Naive thymus-derived CD4-positive, alpha-beta T cell (primary cell): ENCODE data around the gene PI4KA. TPM values are rescaled to one million over a fixed set of nuclear protein-coding genes. Genes with fewer than 3 reads are reported as not detected.
"Not testable (repeated sequence)": the region's sequence is repeated elsewhere in the genome, so short reads cannot be mapped to it uniquely, and the experiment has no call there.

Source experiments
- ATAC-seq: fragments of 150-1000 bp; cut with Tn5 transposase; 2 replicates; pipeline ENCODE4 v1.10.0; 2021; ENCODE audit warnings: mild to moderate bottlenecking, moderate library complexity
- CTCF ChIA-PET: fragments of 350-600 bp; sonication (Branson Sonifier 250); formaldehyde crosslinking; loops from one replicate; lab custom pipeline; 2021; ENCODE audit warnings: antibody characterized with exemption; lab: Charles Lee
- POLR2A ChIA-PET: fragments of 350-600 bp; sonication (Branson Sonifier 250); formaldehyde crosslinking; loops from one replicate; lab custom pipeline; 2021; ENCODE audit warnings: antibody characterized with exemption, inconsistent platforms; lab: Charles Lee
- DNase-seq, 9 donors: peaks; one replicate each; pipeline versions ENCODE4 v3.0.0 to v3.0.0-alpha.2; 2020 to 2022; ENCODE audit warnings: mixed read lengths in 1 of 9
- H3K27ac ChIP-seq: one replicate; pipeline ENCODE4 v1.7.0; 2013; ENCODE audit warnings: mild to moderate bottlenecking, low read depth, low read length, moderate library complexity
- H3K27me3 ChIP-seq, 2 donors: one replicate each; pipeline ENCODE4 v1.7.0; 2013; ENCODE audit warnings: low read length in 2 of 2, mild to moderate bottlenecking in 2 of 2, moderate library complexity in 2 of 2; ENCODE audit not compliant: control insufficient read depth in 2 of 2, insufficient read depth in 2 of 2
- H3K36me3 ChIP-seq, 3 experiments: 1 replicate in 2 of 3; 2 replicates in 1 of 3; pipeline ENCODE4 v1.7.0; 2013; ENCODE audit warnings: low read length in 3 of 3, mild to moderate bottlenecking in 3 of 3, moderate library complexity in 1 of 3; ENCODE audit not compliant: insufficient read depth in 3 of 3, control insufficient read depth in 2 of 3
- H3K4me1 ChIP-seq, 2 donors: one replicate each; pipeline ENCODE4 v1.7.0; 2013; ENCODE audit warnings: low read length in 2 of 2, mild to moderate bottlenecking in 2 of 2, moderate library complexity in 1 of 2; ENCODE audit not compliant: control insufficient read depth in 2 of 2, insufficient read depth in 2 of 2
- H3K4me3 ChIP-seq: 2 replicates; pipeline ENCODE4 v1.7.0; 2013; ENCODE audit warnings: mild to moderate bottlenecking, low read length
- H3K9me3 ChIP-seq, 3 experiments: 1 replicate in 2 of 3; 2 replicates in 1 of 3; pipeline ENCODE4 v1.7.0; 2013; ENCODE audit warnings: low read length in 3 of 3; ENCODE audit not compliant: control insufficient read depth in 2 of 3
- H3K27ac Mint-ChIP-seq, 9 donors: one replicate each; pipeline ENCODE4 v1.8.0; 2020 to 2022; ENCODE audit warnings: mixed read lengths in 9 of 9, mild to moderate bottlenecking in 8 of 9, moderate library complexity in 5 of 9, inconsistent platforms in 2 of 9
- H3K27me3 Mint-ChIP-seq, 5 donors: one replicate each; pipeline ENCODE4 v1.8.0; 2021 to 2022; ENCODE audit warnings: mixed read lengths in 5 of 5, mild to moderate bottlenecking in 1 of 5
- H3K36me3 Mint-ChIP-seq, 5 donors: one replicate each; pipeline ENCODE4 v1.8.0; 2020 to 2022; ENCODE audit warnings: mixed read lengths in 5 of 5, mild to moderate bottlenecking in 3 of 5, inconsistent platforms in 1 of 5
- H3K4me1 Mint-ChIP-seq, 7 donors: one replicate each; pipeline ENCODE4 v1.8.0; 2020 to 2022; ENCODE audit warnings: mixed read lengths in 7 of 7, mild to moderate bottlenecking in 3 of 7, inconsistent platforms in 1 of 7
- H3K4me3 Mint-ChIP-seq, 10 donors: one replicate each; pipeline ENCODE4 v1.8.0; 2020 to 2022; ENCODE audit warnings: mild to moderate bottlenecking in 10 of 10, mixed read lengths in 10 of 10, moderate library complexity in 6 of 10, inconsistent platforms in 2 of 10
- H3K9me3 Mint-ChIP-seq, 11 donors: one replicate each; pipeline ENCODE4 v1.8.0; 2020 to 2022; ENCODE audit warnings: mixed read lengths in 11 of 11, mild to moderate bottlenecking in 4 of 11, inconsistent platforms in 1 of 11, moderate library complexity in 1 of 11
- intact Hi-C, 2 donors: fragments of 100-400 bp; cut with micrococcal nuclease; formaldehyde crosslinking; loops; one replicate each; pipeline ENCODE4 v1.15.1; 2023
- polyA plus RNA-seq, 2 donors: library from polyadenylated mRNA; unstranded; fragments of 300-500 nt; fragmentation: Illumina TruSeq; gene quantifications; one replicate each; pipeline ENCODE4 v1.2.3, GENCODE V29; 2021
- total RNA-seq, 6 experiments: library from RNA in 5 of 6; stranded (reverse) in 5 of 6; gene quantifications; 1 replicate in 5 of 6; 2 replicates in 1 of 6; pipeline ENCODE4 v1.2.3 and lab custom pipeline; 2021 to 2026

Gene PI4KA
- total and polyA plus RNA-seq, 7 experiments from 2014 or later: 40.1 to 181 (median 156) TPM

DNA sequence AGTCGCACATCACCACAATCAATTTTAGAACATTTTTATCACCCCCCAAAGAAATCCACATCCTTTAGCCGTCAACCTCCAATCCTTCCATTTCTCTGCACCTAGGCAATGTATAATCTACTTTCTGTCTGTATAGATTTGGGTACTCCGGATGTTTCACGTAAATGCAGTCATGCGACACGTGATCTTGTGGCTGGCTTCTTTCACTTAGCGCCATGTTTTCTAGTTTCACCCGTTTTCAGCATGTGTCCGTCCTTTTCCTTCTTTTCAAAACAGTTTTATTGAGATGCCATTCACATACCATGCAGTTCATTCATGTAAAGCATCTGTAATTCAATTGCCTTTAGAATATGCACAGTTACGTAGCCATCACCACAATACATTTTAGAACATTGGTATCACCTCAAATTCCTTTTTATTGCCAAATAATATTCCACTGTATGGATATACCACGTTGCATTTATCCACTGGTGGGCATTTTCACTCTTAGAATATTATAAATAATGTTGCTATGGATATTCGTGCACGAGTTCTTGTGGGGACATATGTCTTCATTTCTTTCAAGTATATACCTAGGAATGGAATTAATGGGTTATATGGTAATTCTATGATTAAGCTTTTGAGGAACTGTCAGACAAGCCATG is 179.7 kb downstream of the PI4KA start:
- CTCF ChIA-PET, ATAC-seq, H3K36me3 Mint-ChIP-seq, DNase-seq, H3K4me1 ChIP-seq, POLR2A ChIA-PET, H3K4me3 ChIP-seq, H3K9me3 Mint-ChIP-seq, H3K4me3 Mint-ChIP-seq, H3K4me1 Mint-ChIP-seq, intact Hi-C loops, H3K27me3 ChIP-seq, H3K9me3 ChIP-seq, H3K36me3 ChIP-seq, H3K27ac ChIP-seq, H3K27ac Mint-ChIP-seq: not testable (repeated sequence)
- peaks cover 13 to 41% (median 36%) of the 10 kb centered on the region in 5 donors for H3K27me3 Mint-ChIP-seq

DNA sequence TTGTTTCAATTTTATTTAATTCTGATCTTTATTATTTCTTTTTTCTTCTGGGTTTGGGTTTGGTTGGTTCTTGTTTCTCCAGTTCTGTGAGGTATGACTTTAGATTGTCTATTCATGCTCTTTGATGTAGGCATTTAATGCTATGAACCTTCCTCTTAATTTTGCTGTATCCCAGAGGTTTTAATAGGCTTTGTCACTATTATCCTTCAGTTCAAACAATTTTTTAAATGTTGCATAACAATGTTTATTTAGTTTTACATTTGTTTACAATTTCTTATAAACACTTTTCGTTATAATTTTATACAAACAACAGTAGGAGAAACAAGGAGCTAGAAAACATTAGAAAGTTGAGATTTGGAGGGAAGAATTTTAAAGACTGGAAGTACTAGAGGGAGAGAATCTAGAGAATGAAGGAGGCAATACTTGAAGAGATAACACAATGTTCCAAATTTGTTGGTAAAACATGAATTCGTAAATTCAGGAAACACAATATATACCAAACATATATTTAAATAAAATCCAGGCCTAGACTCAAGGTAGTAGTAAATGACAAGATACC is 180.8 kb downstream of the PI4KA start:
- no peaks in the 10 kb centered on the region for H3K36me3 ChIP-seq
- H3K27ac Mint-ChIP-seq: no peak overlapping the region
- CTCF ChIA-PET: no interaction called here
- peaks cover 13 to 50% (median 42%) of the 10 kb centered on the region in 5 donors for H3K27me3 Mint-ChIP-seq
- peaks cover 0 to 1% (median 0%) of the 10 kb centered on the region in 11 donors for H3K9me3 Mint-ChIP-seq
- ATAC-seq: no peak
- no peaks in the 10 kb centered on the region for H3K4me1 Mint-ChIP-seq
- no peaks in the 10 kb centered on the region for H3K4me1 ChIP-seq
- H3K27me3 ChIP-seq: no peaks in the 10 kb centered on the region
- peak overlapping the region in 1 of 10 donors; percentile 26 for H3K4me3 Mint-ChIP-seq
- intact Hi-C loops: no loop called here
- no peaks in the 10 kb centered on the region for H3K36me3 Mint-ChIP-seq
- H3K4me3 ChIP-seq: no peak overlapping the region
- H3K9me3 ChIP-seq: no peaks in the 10 kb centered on the region
- no peak overlapping the region for H3K27ac ChIP-seq
- POLR2A ChIA-PET: no interaction called here
- no peak for DNase-seq

DNA sequence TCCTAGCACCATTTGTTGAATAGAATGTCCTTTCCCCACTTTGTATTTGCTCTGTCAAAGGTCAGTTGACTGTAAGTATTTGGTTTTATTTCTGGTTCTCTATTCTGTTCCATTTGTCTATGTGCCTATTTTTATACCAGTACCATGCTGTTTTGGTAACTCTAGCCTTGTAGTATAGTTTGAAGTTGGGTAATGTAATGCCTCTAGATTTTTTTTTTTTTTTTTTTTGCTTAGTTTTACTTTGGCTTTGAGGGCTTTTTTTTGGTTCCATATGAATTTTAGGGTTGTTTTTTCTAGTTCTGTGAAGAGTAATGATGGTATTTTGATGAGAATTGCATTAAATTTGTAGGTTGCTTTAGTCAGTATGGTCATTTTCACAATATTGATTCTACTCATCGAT is 183.0 kb downstream of the PI4KA start:
- H3K4me3 ChIP-seq, H3K36me3 ChIP-seq, H3K36me3 Mint-ChIP-seq, H3K9me3 Mint-ChIP-seq, H3K4me1 ChIP-seq, H3K27ac ChIP-seq, intact Hi-C loops, POLR2A ChIA-PET, CTCF ChIA-PET, H3K9me3 ChIP-seq, H3K4me3 Mint-ChIP-seq, ATAC-seq, DNase-seq, H3K4me1 Mint-ChIP-seq, H3K27ac Mint-ChIP-seq, H3K27me3 ChIP-seq: not testable (repeated sequence)
- peaks cover 13 to 55% (median 50%) of the 10 kb centered on the region in 5 donors for H3K27me3 Mint-ChIP-seq

DNA sequence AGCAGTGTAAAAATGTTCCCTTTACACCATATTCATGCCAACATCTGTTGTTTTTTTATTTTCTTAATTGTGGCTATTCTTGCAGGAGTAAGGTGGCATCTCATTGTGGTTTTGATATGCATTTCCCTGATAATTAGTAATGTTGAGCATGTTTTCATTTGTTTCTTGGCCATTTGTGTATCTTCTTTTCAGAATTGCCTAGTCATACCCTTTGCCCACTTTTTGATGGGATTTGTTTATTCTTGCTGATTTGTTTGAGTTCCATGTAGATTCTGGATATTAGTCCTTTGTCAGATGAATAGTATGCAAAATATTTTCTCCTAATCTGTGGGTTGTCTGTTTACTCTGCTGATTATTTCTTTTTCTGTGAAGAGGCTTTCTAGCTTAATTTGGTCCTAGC is 183.6 kb downstream of the PI4KA start:
- POLR2A ChIA-PET: no interaction called here
- H3K9me3 ChIP-seq: no peaks in the 10 kb centered on the region
- no peak overlapping the region for H3K27ac ChIP-seq
- CTCF ChIA-PET: no interaction called here
- H3K4me3 Mint-ChIP-seq: no peak overlapping the region
- intact Hi-C loops: no loop called here
- H3K27me3 Mint-ChIP-seq: peaks cover 13 to 58% (median 50%) of the 10 kb centered on the region in 5 donors
- peaks cover 0 to 1% (median 0%) of the 10 kb centered on the region in 11 donors for H3K9me3 Mint-ChIP-seq
- DNase-seq (no peak), ATAC-seq (no peak)
- no peaks in the 10 kb centered on the region for H3K4me1 ChIP-seq
- H3K4me3 ChIP-seq: no peak overlapping the region
- no peaks in the 10 kb centered on the region for H3K36me3 Mint-ChIP-seq
- peaks cover 0 to 4% of the 10 kb centered on the region in 2 donors for H3K27me3 ChIP-seq
- H3K36me3 ChIP-seq: no peaks in the 10 kb centered on the region
- peaks cover 0 to 1% (median 0%) of the 10 kb centered on the region in 7 donors for H3K4me1 Mint-ChIP-seq
- no peak overlapping the region for H3K27ac Mint-ChIP-seq

DNA sequence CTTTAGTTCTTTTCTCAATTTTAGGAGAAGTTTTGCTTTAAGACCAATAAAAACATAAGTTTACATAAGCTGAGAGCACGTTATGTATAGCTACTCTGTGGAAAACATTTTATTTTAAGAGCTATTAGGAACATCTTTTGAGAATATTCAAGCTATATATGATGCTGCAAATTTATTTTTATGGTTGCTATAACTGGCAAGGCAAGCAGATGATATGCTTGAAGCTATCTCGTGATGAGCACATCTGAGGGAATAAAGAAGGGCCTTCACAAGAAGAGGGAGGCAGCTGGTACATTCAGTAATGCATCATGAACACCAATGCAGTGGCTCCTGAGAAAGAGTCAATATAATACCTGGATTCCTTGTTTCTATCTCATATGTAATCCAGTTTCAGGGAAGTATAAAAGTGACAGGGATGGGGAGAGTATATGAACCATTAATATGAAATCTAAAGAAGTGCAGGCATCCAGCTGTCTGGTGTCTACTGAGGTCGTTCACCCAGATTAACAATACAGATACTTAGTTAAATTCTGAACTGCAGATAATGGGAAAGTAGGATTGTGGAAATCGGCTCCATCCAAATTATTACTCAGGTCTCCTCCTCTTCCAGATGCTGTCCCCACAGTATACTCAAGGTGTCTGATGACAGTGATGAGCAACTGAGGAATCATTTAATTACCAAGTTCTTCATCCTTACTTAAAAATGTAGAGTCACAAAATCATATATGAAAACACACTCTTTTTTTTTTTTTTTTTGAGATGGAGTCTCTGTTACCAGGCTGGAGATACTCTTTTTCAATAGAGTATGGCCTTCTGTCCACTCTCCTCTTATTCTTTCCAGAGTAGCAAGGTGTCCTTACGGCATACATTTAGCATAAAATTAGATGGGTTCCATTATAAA is 185.1 kb downstream of the PI4KA start:
- H3K27ac ChIP-seq: no peak overlapping the region
- Mint-ChIP-seq H3K4me3 (no peak overlapping the region), H3K27ac (no peak overlapping the region), H3K9me3 (peaks cover 0 to 1% (median 0%) of the 10 kb centered on the region in 11 donors), H3K27me3 (peaks cover 13 to 58% (median 45%) of the 10 kb centered on the region in 5 donors), H3K36me3 (no peaks in the 10 kb centered on the region), H3K4me1 (peaks cover 0 to 1% (median 0%) of the 10 kb centered on the region in 7 donors)
- ChIA-PET CTCF (interaction anchor here (0.7 kb wide), 1 partner anchor 103 kb away, joined by 3 read pairs; no protein-coding TSS in a partner anchor), POLR2A (no interaction called here)
- H3K36me3 ChIP-seq: no peaks in the 10 kb centered on the region
- no peaks in the 10 kb centered on the region for H3K9me3 ChIP-seq
- ATAC-seq (no peak), DNase-seq (no peak)
- H3K4me1 ChIP-seq: no peaks in the 10 kb centered on the region
- intact Hi-C loops: no loop called here
- H3K27me3 ChIP-seq: peaks cover 0 to 4% of the 10 kb centered on the region in 2 donors
- H3K4me3 ChIP-seq: no peak overlapping the region

DNA sequence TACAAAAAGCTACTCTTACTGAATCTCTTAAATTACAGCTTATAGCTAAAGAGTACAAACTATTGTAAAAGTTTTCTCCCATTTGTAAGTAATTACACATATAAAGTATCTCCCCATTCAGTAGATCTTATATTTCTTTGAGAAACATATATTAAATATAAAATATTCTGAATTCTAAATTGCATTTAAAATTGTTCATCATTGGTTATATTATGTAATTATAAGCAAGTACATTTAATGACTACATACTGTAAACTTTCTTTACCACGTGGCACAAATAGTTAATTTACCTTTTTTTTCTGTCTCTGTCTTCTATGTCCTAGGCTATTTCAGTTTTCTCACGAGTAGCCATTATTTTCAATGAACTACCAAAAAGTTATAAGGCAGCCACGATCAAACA is 185.9 kb downstream of the PI4KA start:
- Mint-ChIP-seq H3K4me1 (peaks cover 0 to 1% (median 0%) of the 10 kb centered on the region in 7 donors), H3K36me3 (no peaks in the 10 kb centered on the region), H3K9me3 (peaks cover 0 to 1% (median 0%) of the 10 kb centered on the region in 11 donors), H3K27ac (no peak overlapping the region), H3K4me3 (no peak overlapping the region), H3K27me3 (peaks cover 9 to 55% (median 40%) of the 10 kb centered on the region in 5 donors)
- POLR2A ChIA-PET: no interaction called here
- intact Hi-C loops: no loop called here
- Histone ChIP-seq H3K9me3 (no peaks in the 10 kb centered on the region), H3K4me1 (no peaks in the 10 kb centered on the region), H3K36me3 (no peaks in the 10 kb centered on the region), H3K27ac (no peak overlapping the region), H3K27me3 (peaks cover 0 to 4% of the 10 kb centered on the region in 2 donors), H3K4me3 (no peak overlapping the region)
- CTCF ChIA-PET: no interaction called here
- DNase-seq (no peak), ATAC-seq (no peak)
